Measurements from ENCODE around the gene ALB.

Gene ALB

DNA sequence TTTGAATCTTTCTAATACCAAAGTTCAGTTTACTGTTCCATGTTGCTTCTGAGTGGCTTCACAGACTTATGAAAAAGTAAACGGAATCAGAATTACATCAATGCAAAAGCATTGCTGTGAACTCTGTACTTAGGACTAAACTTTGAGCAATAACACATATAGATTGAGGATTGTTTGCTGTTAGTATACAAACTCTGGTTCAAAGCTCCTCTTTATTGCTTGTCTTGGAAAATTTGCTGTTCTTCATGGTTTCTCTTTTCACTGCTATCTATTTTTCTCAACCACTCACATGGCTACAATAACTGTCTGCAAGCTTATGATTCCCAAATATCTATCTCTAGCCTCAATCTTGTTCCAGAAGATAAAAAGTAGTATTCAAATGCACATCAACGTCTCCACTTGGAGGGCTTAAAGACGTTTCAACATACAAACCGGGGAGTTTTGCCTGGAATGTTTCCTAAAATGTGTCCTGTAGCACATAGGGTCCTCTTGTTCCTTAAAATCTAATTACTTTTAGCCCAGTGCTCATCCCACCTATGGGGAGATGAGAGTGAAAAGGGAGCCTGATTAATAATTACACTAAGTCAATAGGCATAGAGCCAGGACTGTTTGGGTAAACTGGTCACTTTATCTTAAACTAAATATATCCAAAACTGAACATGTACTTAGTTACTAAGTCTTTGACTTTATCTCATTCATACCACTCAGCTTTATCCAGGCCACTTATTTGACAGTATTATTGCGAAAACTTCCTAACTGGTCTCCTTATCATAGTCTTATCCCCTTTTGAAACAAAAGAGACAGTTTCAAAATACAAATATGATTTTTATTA is 28.3 kb downstream of the ALB start:
- no peak for DNase-seq

- no peak for DNase-seq
These were observed 29.1 kb downstream of the ALB start for GRCh38 chr4:73433140-73433539.

- no peak for DNase-seq
These were observed 30.2 kb downstream of the ALB start for GRCh38 chr4:73434311-73434710.

- no peak for DNase-seq
These were observed 31.9 kb downstream of the ALB start, which contains the start of gene AFP for GRCh38 chr4:73435984-73436383. Gene AFP, plus strand, starts transcription at chr4:73436221. Its CDS starts 42 bp downstream, at chr4:73436263.

- no peak for DNase-seq
These were observed 32.8 kb downstream of the ALB start for GRCh38 chr4:73436674-73437557.

- DNase-seq: no peak
These were observed 33.5 kb downstream of the ALB start for GRCh38 chr4:73437558-73437956.

DNA sequence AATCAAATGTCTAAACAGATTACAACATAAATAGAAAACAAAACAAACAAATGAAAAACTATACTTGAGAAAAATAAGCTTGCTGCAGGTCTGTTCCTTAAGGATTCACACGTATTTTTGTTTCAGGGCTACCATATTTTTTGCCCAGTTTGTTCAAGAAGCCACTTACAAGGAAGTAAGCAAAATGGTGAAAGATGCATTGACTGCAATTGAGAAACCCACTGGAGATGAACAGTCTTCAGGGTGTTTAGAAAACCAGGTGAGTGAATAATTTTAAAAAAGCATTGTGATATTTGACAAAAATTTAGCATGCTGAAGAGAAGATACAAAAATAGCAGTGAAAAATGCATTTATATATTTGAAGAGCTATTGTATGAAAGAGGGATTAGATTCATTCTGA is 34.0 kb downstream of the ALB start:
- DNase-seq: no peak

DNA sequence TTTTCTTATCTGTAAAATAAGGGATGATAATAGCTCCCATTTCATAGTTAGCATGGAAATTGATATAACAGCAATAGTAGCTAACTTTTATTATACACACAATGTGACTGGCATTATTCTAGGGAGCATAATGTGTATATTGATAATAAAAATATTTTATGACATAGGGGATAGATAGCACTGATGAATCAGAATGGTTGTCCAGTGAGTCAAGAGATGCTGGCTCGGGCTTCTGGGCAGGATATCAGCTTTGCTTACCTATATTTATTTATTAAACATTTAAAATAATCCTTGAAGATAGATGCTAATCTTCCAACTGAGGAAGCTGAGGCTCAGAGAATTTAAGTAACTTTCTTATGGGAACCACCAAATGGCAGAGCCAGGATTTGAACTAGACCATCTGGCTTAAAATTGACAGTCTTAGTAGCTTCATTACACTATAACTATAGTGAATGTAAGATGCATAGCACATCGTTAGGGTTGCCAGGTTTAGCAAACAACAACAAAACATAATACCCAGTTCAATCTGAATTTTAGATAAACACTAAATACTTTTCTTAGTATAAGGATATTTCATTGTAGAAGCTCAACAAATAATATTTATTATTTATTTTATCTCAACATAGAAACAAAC is 34.6 kb downstream of the ALB start:
- no peak for DNase-seq

GRCh38 chr4:73439445-73439844 is 35.4 kb downstream of the ALB start:
- no peak for DNase-seq

DNA sequence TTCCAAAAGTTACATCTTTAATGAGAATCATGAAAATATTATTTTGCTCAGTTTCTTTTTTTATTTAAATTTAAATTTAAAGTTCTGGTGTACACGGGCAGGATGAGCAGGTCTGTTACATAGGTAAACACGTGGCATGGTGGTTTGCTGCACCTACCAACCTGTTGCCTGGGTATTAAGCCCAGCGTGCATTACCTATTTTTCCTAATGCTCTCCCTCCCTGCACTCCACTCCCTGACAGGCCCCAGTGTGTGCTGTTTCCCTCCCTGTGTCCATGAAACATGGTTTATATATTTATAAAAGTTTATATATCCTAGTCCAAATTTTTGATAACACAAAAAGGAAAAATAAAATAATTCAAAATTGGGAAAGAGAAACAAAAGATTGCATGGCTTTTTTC is 35.9 kb downstream of the ALB start:
- no peak for DNase-seq

- DNase-seq: no peak
These were observed 36.6 kb downstream of the ALB start for GRCh38 chr4:73440653-73441052.

DNA sequence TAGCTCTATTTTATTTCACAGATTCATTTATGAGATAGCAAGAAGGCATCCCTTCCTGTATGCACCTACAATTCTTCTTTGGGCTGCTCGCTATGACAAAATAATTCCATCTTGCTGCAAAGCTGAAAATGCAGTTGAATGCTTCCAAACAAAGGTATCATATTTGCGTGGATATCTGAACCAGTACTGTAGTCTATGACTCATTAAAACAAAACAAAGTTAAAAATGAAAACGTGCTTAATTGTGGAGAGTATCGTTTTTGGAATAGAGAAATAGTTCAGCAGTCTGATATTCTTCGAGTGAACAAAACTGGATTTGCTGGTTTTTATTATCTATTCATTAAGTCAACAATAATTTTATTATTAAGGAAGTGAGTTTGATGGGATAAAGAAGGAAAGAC is 38.2 kb downstream of the ALB start:
- no peak for DNase-seq

DNA sequence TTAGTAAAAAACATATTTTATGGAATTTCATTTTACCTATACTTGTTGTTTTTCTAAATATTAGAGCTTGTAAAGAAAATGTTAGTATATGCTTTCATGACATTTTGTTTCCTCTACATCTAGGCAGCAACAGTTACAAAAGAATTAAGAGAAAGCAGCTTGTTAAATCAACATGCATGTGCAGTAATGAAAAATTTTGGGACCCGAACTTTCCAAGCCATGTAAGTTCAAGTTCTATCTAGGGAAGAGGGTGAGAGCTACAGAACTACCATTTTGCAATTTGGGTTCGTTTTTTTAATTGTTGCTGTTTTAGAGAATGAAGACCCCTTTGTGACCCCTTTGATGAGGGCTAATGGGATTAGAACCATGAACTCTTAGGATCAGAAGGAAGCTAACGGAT is 39.1 kb downstream of the ALB start:
- DNase-seq: no peak

DNA sequence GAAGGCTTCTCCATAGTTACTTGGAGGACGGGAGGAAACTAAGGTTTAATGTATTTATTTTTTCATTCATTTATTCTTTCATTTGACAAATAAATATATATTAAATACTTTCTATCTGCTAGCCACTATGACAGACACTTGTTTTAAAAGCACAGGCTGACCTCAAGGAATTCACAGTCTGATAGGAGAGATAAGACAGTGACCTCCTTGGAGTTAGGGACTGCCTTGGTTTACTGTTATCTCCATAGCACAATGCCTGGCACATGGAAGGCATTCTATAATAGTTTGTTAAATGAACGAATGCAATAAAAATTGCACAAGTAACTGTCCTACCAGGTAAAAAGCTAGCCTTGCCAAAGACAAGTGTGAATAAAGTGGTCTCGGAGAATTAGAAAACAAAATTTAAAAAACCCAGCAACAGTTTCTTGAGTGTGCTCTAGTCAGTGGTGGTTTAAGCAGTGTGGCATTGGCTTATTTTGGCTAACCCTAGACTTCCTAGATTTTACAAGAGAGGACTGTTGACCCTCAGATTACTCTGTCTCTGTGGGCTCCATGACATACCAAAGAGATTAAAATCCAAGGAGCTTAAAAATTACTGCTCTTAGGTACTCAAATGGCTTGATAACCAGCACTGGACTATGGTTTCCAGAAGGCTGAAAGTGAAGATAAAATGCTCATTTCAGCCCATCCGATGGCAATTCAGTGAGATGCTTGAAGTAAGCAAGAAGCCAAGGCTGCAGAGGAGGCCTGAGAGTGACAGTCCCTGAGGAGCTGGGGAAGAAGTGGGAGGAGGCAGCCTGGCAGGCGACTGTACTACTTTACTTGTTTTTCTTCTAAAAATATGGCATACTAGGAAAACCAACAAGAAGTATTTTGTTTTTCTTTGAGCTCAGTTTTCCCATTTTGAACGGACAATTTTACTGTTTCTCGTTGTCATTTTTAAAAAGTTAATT is 41.6 kb downstream of the ALB start:
- no peak for DNase-seq

GRCh38 chr4:73446336-73446938 is 42.4 kb downstream of the ALB start:
- DNase-seq: no peak

DNA sequence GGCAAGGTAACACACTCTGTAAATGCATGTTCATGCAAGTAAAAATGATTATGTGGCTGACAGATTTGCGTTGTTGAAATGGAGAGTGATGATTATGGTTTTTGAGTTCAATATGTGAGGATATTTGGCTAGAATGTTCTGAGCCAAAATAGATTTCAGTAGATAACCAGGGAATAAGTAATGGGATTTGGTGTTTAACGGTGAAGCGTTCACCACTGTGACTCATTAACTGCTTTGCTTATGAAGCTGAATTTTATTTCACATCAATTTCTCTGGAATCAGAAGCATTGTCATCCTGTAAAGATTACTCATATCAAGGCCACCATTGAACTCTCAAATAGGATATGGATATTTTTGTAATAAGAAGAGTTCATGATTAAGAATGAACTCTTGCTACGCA is 43.6 kb downstream of the ALB start:
- no peak for DNase-seq

GRCh38 chr4:73448448-73449203 is 44.5 kb downstream of the ALB start:
- no peak for DNase-seq

GRCh38 chr4:73450398-73451004 is 46.4 kb downstream of the ALB start:
- DNase-seq: no peak

GRCh38 chr4:73451404-73451803 is 47.3 kb downstream of the ALB start:
- no peak for DNase-seq

DNA sequence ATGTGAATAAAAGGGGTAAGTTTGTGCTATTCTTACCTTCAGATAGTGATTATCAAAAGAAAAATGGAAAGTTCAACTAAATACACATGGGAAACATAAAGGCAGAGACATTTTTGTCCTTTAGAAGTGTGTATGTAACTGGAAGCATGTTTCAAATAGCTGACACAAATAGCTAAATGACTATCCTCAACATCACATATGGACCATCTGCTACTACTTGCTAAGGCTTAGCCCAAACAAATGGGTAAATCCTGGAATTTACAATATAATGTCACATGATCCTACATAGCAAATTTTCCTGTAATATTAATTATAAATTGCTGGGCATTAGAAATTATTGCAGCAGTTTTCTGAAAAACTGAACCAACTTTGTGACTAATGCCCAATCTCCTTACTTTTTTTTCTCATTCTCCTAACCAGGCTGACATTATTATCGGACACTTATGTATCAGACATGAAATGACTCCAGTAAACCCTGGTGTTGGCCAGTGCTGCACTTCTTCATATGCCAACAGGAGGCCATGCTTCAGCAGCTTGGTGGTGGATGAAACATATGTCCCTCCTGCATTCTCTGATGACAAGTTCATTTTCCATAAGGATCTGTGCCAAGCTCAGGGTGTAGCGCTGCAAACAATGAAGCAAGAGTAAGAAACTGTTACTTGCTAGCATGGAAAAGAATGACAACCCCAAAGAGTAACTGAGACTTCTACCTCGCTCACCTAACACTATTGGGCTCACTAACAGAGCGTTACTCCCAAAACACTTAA is 48.1 kb downstream of the ALB start:
- DNase-seq: no peak
